ENCODE results near the gene GAREM2. TPM values are rescaled to one million over a fixed set of nuclear protein-coding genes. Genes with fewer than 3 reads are reported as not detected.

Gene GAREM2
- polyA plus RNA-seq, 4 donors: 5.8 to 9.0 (median 7.8) TPM

DNA sequence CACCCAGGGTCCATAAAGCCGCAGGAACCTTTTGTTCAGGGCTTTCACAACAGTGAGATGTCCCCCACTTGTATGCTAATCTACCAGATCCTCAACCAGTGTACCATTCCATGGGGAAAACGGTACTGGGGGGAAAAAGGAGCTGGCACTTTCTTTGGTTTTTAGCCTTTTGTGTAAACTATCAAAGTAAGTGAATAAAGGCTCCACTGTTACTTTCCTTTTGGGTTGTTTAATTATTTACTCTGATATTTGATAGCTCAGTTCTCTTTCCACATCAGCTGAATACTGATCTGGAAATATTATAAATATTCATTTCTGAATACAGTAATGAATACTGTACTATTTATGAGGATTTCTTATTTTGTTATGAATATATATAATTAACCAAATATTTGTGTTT, 51.2 kb downstream of the GAREM2 start:
- DNase-seq (ENCODE audit: low read depth in 4 of 4, low spot score in 2 of 4): no peak

DNA sequence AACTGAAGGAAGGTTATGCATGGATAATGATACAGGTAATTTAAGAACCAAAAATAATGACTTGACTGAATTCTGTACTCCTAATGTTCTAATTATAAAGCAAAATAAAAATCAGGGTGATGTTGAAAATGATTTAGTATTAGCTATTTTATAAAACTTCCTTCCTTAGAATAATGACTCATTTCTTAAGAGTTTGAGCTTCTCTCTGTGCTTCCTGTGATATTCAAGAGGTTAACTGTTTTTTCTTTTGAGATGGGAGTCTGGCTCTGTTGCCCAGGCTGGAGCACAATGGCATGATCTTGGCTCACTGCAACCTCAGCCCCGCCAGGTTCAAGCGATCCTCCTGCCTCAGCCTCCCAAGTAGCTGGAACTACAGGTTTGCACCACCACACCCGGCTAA, 56.7 kb downstream of the GAREM2 start:
- DNase-seq (ENCODE audit: low read depth in 4 of 4, low spot score in 2 of 4): no peak

DNA sequence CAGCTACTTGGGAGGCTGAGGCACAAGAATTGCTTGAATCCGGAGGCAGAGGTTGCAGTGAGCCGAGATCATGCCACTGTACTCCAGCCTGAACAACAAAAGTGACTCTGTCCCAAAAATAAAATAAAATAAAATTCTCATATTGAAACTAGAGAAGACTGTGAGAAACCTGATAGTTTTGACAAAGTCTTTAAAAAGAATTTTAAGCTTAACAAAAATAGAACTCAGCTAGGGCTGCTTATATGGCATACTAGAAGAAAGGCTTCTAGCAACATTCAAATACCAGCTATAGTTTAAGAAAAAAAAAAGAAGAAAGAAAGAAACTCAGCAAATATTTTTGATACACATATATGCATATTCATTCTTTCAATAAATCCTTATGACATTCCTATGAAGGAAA, 57.9 kb downstream of the GAREM2 start:
- DNase-seq (ENCODE audit: low read depth in 4 of 4, low spot score in 2 of 4): no peak

DNA sequence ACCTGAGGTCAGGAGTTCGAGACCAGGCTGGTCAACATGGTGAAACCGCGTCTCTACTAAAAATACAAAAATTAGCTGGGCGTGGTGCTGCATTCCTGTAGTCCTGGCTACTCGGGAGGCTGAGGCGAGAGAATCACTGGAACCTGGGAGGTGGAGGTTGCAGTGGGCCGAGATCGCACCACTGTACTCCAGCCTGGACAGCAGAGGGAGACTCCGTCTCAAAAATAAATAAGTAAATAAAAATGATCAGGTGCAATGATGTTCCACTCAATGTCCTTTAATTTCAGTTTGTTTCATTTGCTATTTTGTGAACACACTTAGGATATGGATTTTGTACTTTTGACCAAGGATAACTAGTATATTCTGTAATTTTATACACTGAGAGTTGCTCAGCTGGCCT, 62.2 kb downstream of the GAREM2 start:
- DNase-seq (ENCODE audit: low read depth in 4 of 4, low spot score in 2 of 4): no peak

DNA sequence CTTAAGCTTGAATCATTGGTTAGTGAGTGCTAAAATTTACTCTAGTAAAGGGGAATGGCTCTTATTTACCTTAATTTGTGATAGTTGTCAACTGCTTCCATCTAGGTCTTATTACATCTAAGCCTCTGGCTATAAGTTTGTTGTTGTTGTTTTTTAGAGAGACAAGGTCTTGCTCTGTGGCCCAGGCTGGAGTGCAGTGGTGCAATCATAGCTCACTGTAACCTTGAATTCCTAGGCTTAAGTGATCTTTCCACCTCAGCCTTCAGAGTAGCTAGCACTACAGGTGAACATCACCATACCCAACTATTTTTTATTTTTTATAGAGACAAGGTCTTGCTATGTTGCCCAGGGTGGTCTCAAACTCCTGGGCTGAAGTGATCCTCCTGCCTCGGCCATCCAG, 65.0 kb downstream of the GAREM2 start:
- DNase-seq (ENCODE audit: low read depth in 4 of 4, low spot score in 2 of 4): no peak

DNA sequence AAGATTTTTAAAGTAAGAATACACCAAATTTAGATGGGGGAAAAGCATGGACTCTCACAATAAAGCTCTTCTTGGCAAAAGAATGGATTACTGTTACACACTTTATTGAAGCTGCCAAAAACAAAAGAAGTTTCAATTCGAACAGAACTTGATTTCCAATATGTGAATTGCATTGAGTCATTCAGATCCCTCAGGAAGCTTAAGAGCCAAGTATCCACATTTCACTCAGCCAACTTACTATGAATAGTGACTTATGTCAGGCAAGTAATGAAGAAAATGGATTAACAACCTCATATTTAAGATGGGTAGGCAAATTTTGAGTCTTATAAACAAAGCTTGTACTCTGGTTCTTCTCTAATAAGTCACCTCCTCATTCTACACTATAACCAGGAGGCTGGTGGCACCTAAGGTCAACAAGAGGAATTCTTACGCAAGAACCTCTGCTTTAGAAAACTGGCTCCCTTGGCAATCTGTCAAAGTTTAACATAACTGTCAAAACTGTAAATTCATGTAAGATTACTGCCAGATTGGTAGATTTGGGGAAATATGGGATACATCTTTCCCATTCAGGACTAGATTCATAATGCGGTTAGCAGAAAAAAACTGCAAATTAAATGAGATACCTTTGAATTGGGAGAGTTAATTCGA, 65.5 kb downstream of the GAREM2 start:
- DNase-seq (ENCODE audit: low read depth in 4 of 4, low spot score in 2 of 4): no peak

Other genes starting within 250 kb of the GAREM2 start
- gene KIF3C, start 190.6 kb upstream of the GAREM2 start, polyA plus RNA-seq (ENCODE audit: insufficient read length in 4 of 4): 10 to 100 TPM; 16.8 to 19.4 (median 19.0) TPM
- 100 to 1,000 TPM; 116 to 172 (median 132) TPM for gene RAB10, start 139.0 kb upstream of the GAREM2 start, polyA plus RNA-seq (ENCODE audit: insufficient read length in 4 of 4)
- gene HADHA, start 71.5 kb downstream of the GAREM2 start, polyA plus RNA-seq (ENCODE audit: insufficient read length in 4 of 4): 100 to 1,000 TPM; 188 to 240 (median 211) TPM
- 100 to 1,000 TPM; 151 to 194 (median 167) TPM for gene HADHB, start 71.9 kb downstream of the GAREM2 start, polyA plus RNA-seq (ENCODE audit: insufficient read length in 4 of 4)
- gene SELENOI, start 173.1 kb downstream of the GAREM2 start, polyA plus RNA-seq (ENCODE audit: insufficient read length in 4 of 4): 10 to 100 TPM; 18.4 to 27.2 (median 21.0) TPM
- gene ADGRF3, start 173.7 kb downstream of the GAREM2 start, polyA plus RNA-seq (ENCODE audit: insufficient read length in 4 of 4): 1 to 10 TPM; 2.0 to 3.6 (median 2.6) TPM
- 1 to 10 TPM; 2.4 to 3.8 (median 3.0) TPM for gene DRC1, start 228.8 kb downstream of the GAREM2 start, polyA plus RNA-seq (ENCODE audit: insufficient read length in 4 of 4)